SHP77 treated with DMSO at 0.1 percent for 48 hours (cell line): ENCODE measurements around the gene B9D1.
A peak's percentile ranks its signal among the peaks of the same experiment; 100 is the strongest.

Experiments used
- DNase-seq: peaks from one replicate; lab custom pipeline; 2025; lab: John Stamatoyannopoulos, UW

The B9D1 gene

GRCh38 chr17:19318611-19319010, 43.9 kb downstream of the B9D1 start:
- no peak for DNase-seq

- DNase-seq: peak; percentile 79
These were observed 45.0 kb downstream of the B9D1 start for GRCh38 chr17:19317359-19318095.

GRCh38 chr17:19316761-19317358, 45.7 kb downstream of the B9D1 start:
- no peak for DNase-seq

GRCh38 chr17:19315104-19315503, 47.4 kb downstream of the B9D1 start:
- DNase-seq: no peak

- DNase-seq: no peak
These were observed 48.5 kb downstream of the B9D1 start for GRCh38 chr17:19313746-19314651.

DNA sequence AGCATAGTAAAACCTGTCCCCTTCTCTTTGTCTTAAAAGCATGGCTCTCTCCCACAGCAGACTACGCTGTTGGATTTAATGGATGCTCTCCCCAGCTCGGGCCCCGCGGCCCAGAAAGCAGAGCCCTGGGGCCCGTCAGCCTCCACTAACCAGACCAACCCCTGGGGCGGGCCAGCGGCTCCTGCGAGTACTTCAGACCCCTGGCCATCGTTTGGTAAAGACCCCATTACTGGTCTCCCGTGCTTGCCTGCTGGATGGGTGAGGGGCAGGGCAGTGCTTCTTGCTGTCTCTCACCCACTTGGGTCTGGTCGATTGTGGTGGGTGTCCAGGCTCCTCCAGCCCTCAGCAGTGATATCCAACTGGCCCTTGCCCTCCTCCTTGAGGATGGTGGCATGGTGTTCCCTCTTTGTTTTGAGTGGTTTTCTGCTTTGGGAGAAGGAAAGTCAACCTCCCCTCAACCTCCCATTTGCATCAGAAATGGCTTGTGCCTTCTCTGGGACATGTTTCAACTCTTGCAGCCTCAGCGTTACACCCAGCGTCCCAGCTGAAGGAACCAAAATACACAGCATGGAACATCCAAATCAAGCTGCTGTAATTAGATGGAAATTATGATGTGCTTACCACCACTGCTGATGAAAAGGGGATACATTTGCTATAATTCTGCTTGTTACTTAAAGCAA, 49.3 kb downstream of the B9D1 start:
- no peak for DNase-seq

DNA sequence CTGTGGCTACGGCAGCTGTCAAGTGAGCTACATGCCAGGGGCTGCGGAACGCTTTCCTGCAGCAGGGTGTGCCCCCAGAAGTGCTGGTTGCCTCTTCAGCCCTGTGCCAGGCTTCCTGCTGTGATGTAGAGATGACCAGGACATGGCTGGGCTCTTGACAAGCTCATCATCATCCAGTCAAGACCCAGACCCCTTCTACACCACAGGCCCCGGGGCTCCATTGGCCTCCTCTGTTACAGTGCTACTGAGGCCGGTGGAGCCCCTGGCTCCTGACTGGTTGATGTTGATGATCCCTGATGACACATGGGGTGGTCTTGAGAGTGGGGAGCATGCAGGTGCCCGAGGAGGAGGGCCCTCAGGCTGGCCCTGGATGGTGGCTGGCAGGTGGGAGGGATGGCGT, 50.1 kb downstream of the B9D1 start:
- no peak for DNase-seq

- DNase-seq: no peak
These were observed 50.9 kb downstream of the B9D1 start for GRCh38 chr17:19311421-19312215.

GRCh38 chr17:19311016-19311415, 51.5 kb downstream of the B9D1 start:
- no peak for DNase-seq

- no peak for DNase-seq
These were observed 52.4 kb downstream of the B9D1 start for GRCh38 chr17:19310151-19310550.

DNA sequence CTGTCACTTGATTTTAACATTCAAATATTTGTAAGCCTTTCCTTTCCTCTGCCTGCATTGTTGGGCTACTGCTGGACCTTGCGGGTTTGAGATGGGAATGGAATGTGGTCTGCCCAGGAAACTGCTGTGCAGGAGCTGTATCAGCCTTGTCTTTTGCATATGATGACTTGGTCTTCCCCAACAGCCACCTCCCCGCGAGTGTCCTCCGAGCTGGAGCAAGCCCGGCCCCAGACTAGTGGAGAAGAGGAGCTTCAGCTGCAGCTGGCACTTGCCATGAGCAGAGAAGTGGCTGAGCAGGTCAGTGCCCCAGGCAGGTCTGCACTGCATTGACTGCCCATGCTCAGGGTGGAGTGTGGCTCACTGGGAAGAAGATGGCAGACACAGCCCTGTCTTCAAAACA, 52.8 kb downstream of the B9D1 start:
- DNase-seq: no peak

GRCh38 chr17:19308398-19308797, 54.1 kb downstream of the B9D1 start:
- DNase-seq: no peak

DNA sequence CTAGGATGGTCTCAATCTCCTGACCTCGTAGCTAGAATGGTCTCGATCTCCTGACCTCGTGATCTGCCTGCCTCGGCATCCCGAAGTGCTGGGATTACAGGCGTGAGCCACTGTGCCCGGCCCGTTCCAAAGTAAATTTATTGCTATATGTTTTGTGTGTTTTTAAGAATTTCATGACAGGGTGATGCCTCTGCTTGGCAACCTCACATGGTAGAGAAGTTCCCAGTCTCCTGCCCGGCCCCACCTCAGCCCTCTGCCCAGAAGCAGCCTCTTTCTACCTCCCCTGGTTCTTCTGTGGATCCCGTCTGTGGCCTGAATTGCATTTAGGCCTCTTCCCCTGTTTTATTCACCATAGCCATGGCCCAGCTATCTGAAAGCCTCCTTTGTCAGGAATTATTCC, 55.0 kb downstream of the B9D1 start:
- DNase-seq: no peak

DNA sequence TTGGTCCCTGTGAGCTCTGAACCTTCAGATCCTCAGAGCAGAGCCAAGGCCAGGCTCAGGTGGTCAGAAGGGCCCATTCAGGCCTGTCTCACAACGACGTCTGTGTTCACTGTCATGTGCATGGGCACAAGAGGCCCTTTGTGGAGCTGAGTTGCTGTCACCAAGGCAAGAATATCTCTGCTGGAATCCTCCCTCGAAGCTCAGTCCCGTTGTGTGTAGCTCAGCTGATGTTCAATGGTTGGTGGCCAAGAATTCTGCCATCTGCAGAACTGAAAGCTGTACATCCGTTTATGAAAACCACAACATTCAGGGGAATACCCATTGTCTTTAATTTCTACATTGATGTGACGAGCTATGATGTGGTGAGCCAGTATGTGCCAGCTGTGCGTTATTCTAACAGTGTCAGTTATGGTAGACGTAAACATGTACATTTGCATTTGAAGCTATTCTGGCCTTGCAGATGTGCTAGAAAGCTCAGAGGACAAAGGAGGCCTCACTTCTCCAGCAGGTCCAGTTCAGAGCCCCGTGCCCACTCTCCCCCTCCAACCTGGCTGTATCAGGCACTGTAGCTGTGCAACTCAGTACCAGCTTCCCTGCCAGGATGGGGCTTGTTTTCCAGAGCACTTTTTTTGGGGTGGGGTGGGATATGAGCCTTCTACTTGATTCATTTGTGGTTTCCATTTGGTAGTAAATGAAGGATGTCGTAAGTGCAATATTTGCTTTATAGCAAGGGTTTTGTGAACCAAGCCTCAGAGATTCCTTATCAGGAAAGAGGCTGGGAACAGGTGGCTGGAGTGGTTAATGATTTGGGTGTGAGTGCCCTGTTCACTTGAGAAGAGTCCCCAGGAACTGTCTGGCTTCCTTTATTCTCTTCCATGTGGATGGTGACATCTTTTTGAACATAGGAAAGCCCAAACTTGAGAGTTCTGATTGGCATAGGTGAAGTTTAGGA, 56.1 kb downstream of the B9D1 start:
- DNase-seq: no peak

- no peak for DNase-seq
These were observed 56.8 kb downstream of the B9D1 start for GRCh38 chr17:19305761-19306159.

GRCh38 chr17:19305256-19305655, 57.3 kb downstream of the B9D1 start:
- no peak for DNase-seq

DNA sequence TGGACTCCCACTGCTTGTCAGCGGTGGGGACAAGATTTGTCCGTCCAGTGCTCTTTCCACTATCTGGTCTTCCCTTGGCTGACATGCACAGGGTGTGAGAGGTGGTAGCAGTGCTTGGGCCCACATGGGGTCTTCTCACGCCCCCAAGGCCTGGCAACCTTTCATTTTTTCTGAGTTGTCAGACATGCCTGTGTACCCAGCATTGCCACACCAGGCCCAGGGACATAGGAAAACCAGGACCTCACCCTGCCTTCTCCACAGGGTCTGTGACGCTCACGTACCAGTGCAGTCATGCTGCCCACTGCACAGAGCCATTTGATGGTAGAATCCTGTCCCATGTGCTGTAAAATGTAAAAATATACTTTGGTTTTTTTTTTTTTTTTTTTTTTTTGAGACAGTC, 57.8 kb downstream of the B9D1 start:
- no peak for DNase-seq

DNA sequence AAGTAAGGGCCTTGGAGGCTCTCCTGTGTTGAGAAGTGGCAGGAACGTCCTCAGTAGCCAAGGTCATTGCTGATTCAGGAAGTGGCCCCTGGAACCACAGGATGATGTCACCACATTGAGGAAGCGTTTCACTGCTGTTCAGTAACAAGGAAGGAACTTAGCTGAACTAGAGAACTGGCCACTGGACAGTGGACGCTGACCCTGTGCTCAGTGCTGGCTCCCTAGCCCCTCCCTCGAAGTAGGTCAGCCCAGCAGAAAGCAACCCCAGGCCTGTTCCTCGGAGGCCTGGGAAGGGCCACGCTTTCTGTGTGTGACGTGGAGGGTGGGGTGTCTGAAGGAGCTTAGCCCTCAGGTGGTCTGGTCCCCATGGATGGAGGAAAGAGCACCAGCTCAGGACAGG, 58.3 kb downstream of the B9D1 start:
- DNase-seq: no peak

DNA sequence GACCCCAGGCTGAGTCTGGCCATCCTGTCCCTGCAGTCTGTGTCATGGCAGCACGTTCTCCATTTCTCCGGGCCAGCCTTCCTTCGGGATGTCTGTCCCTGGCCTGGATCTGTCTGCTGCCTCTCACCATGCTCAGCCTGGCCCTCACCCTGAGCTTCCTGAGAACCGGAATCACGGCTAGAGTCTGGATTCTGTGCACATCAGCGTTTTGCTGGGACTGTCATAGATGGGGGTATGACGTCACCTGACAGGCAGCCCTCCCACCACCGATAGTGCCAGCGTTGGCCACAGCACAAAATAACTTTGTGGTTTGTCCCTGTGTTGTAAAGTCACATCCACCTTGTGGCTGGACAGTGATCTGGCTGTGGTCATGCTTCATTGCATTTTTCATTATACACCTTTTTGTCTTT, 59.2 kb downstream of the B9D1 start:
- DNase-seq: no peak

GRCh38 chr17:19302791-19303331, 59.7 kb downstream of the B9D1 start:
- DNase-seq: no peak
